Muscle layer of duodenum (tissue), 2 donors: ENCODE measurements around the gene FBXL20.
"Not testable (repeated sequence)": the region's sequence is repeated elsewhere in the genome, so short reads cannot be mapped to it uniquely, and the experiment has no call there.

Experiments
- H3K27ac ChIP-seq: one replicate; pipeline ENCODE4 v1.7.0; 2013; ENCODE audit warnings: mild to moderate bottlenecking, low read length
- H3K27me3 ChIP-seq: one replicate; pipeline ENCODE4 v1.7.0; 2013; ENCODE audit warnings: low read depth, mild to moderate bottlenecking, control low read depth, low read length
- H3K36me3 ChIP-seq, 2 donors: one replicate each; pipeline ENCODE4 v1.7.0; 2013; ENCODE audit warnings: low read length in 2 of 2, control low read depth in 1 of 2, mild to moderate bottlenecking in 1 of 2; ENCODE audit not compliant: insufficient read depth in 2 of 2, control insufficient read depth in 1 of 2
- H3K4me1 ChIP-seq, 2 donors: one replicate each; pipeline ENCODE4 v1.7.0; 2013; ENCODE audit warnings: low read length in 2 of 2, mild to moderate bottlenecking in 2 of 2, control low read depth in 1 of 2, moderate library complexity in 1 of 2; ENCODE audit not compliant: insufficient read depth in 2 of 2, control insufficient read depth in 1 of 2
- H3K4me3 ChIP-seq, 2 donors: one replicate each; pipeline ENCODE4 v1.7.0; 2013; ENCODE audit warnings: low read length in 2 of 2, low read depth in 1 of 2, mild to moderate bottlenecking in 1 of 2
- H3K9me3 ChIP-seq, 2 donors: one replicate each; pipeline ENCODE4 v1.7.0; 2013; ENCODE audit warnings: low read length in 2 of 2, control low read depth in 1 of 2, mild to moderate bottlenecking in 1 of 2; ENCODE audit not compliant: control insufficient read depth in 1 of 2
- donor health status: healthy.

FBXL20 gene

GRCh38 chr17:39401412-39402243 lies at the start of gene FBXL20:
Gene FBXL20 (minus strand): TSS chr17:39401626. CDS start chr17:39401402, 224 bp downstream.
- no peaks in the 10 kb centered on the region for H3K27me3 ChIP-seq
- H3K36me3 ChIP-seq, result peaks cover 9 to 15% of the 10 kb centered on the region in 2 donors
- H3K27ac ChIP-seq, result peak within 1 kb of the TSS; percentile 56
- peak within 1 kb of the TSS; percentile 86 to 96 for H3K4me3 ChIP-seq
- peaks cover 7 to 14% of the 10 kb centered on the region in 2 donors for H3K4me1 ChIP-seq
- H3K9me3 ChIP-seq, result no peaks in the 10 kb centered on the region

- Histone ChIP-seq H3K27ac (peak within 1 kb of the TSS; percentile 89), H3K27me3 (no peaks in the 10 kb centered on the region), H3K4me1 (peaks cover 4 to 13% of the 10 kb centered on the region in 2 donors), H3K36me3 (peaks cover 4 to 13% of the 10 kb centered on the region in 2 donors), H3K4me3 (peak within 1 kb of the TSS; percentile 83 to 91), H3K9me3 (no peaks in the 10 kb centered on the region)
Observed at GRCh38 chr17:39450847-39451581, 49.6 kb upstream of the FBXL20 start, which contains the start of gene MED1. Gene MED1 (minus strand): TSS chr17:39451263. CDS start chr17:39451062, 201 bp downstream.

- H3K27ac ChIP-seq, result peak overlapping the region; percentile 89
- H3K4me3 ChIP-seq, result peak overlapping the region; percentile 83 to 91
- H3K27me3 ChIP-seq, result no peaks in the 10 kb centered on the region
- peaks cover 8 to 22% of the 10 kb centered on the region in 2 donors for H3K36me3 ChIP-seq
- peaks cover 4 to 13% of the 10 kb centered on the region in 2 donors for H3K4me1 ChIP-seq
- no peaks in the 10 kb centered on the region for H3K9me3 ChIP-seq
Observed at GRCh38 chr17:39450051-39450450, 48.6 kb upstream of the FBXL20 start.

GRCh38 chr17:39447561-39447960 lies 46.1 kb upstream of the FBXL20 start:
- no peak overlapping the region for H3K27ac ChIP-seq
- peaks cover 22 to 38% of the 10 kb centered on the region in 2 donors for H3K36me3 ChIP-seq
- H3K4me3 ChIP-seq, result no peak overlapping the region
- peaks cover 4 to 13% of the 10 kb centered on the region in 2 donors for H3K4me1 ChIP-seq
- H3K27me3 ChIP-seq, result no peaks in the 10 kb centered on the region
- H3K9me3 ChIP-seq, result no peaks in the 10 kb centered on the region

- H3K4me1 ChIP-seq, result no peaks in the 10 kb centered on the region
- H3K9me3 ChIP-seq, result no peaks in the 10 kb centered on the region
- H3K36me3 ChIP-seq, result peaks cover 38 to 77% of the 10 kb centered on the region in 2 donors
- H3K4me3 ChIP-seq, result no peak overlapping the region
- no peak overlapping the region for H3K27ac ChIP-seq
- H3K27me3 ChIP-seq, result no peaks in the 10 kb centered on the region
Observed at GRCh38 chr17:39443326-39443725, 41.9 kb upstream of the FBXL20 start.

GRCh38 chr17:39439868-39440267 lies 38.4 kb upstream of the FBXL20 start:
- H3K9me3 ChIP-seq, H3K27ac ChIP-seq, H3K27me3 ChIP-seq, H3K4me3 ChIP-seq, H3K4me1 ChIP-seq: not testable (repeated sequence)
- peaks cover 35 to 66% of the 10 kb centered on the region in 2 donors for H3K36me3 ChIP-seq

- Histone ChIP-seq H3K4me1 (no peaks in the 10 kb centered on the region), H3K9me3 (no peaks in the 10 kb centered on the region), H3K36me3 (peaks cover 27 to 77% of the 10 kb centered on the region in 2 donors), H3K4me3 (no peak overlapping the region), H3K27ac (no peak overlapping the region), H3K27me3 (no peaks in the 10 kb centered on the region)
Observed at GRCh38 chr17:39429600-39429999, 28.2 kb upstream of the FBXL20 start.

GRCh38 chr17:39416141-39416540 lies 14.7 kb upstream of the FBXL20 start:
- Histone ChIP-seq H3K27ac (no peak overlapping the region), H3K9me3 (no peaks in the 10 kb centered on the region), H3K27me3 (no peaks in the 10 kb centered on the region), H3K4me3 (no peak overlapping the region), H3K36me3 (peaks cover 27 to 64% of the 10 kb centered on the region in 2 donors), H3K4me1 (no peaks in the 10 kb centered on the region)

- Histone ChIP-seq H3K4me3 (no peak overlapping the region), H3K36me3 (peaks cover 52 to 70% of the 10 kb centered on the region in 2 donors), H3K27ac (no peak overlapping the region), H3K27me3 (no peaks in the 10 kb centered on the region), H3K9me3 (no peaks in the 10 kb centered on the region), H3K4me1 (no peaks in the 10 kb centered on the region)
Observed at GRCh38 chr17:39410279-39410678, 8.9 kb upstream of the FBXL20 start.

GRCh38 chr17:39408360-39408759 lies 6.9 kb upstream of the FBXL20 start:
- H3K36me3 ChIP-seq, result peaks cover 43 to 64% of the 10 kb centered on the region in 2 donors
- no peak overlapping the region for H3K27ac ChIP-seq
- H3K27me3 ChIP-seq, result no peaks in the 10 kb centered on the region
- H3K4me3 ChIP-seq, result no peak overlapping the region
- no peaks in the 10 kb centered on the region for H3K4me1 ChIP-seq
- H3K9me3 ChIP-seq, result no peaks in the 10 kb centered on the region

- H3K27me3 ChIP-seq, result no peaks in the 10 kb centered on the region
Observed at GRCh38 chr17:39406951-39407350, 5.5 kb upstream of the FBXL20 start.

More at GRCh38 chr17:39406951-39407350, 5.5 kb upstream of the FBXL20 start:
- Histone ChIP-seq H3K9me3 (no peaks in the 10 kb centered on the region), H3K36me3 (peaks cover 42 to 62% of the 10 kb centered on the region in 2 donors), H3K4me3 (no peak overlapping the region), H3K27ac (no peak overlapping the region), H3K4me1 (peaks cover 0 to 3% of the 10 kb centered on the region in 2 donors)
